ENCODE results near the gene CORO2B.

- no peak for TF ChIP-seq POLR2A (IDR thresholded peaks at IDR 0.05)
- TF ChIP-seq CTCF (IDR thresholded peaks at IDR 0.05), result no peak
Observed at GRCh38 chr15:68536331-68537095, 42.3 kb upstream of the CORO2B start.

All from ovary (tissue), 3 donors.